GM12892 (cell line): Measurements from ENCODE around the gene XPO5. TPM values are rescaled to one million over a fixed set of nuclear protein-coding genes. Genes with fewer than 3 reads are reported as not detected.

Experiments used
- DNase-seq: peaks from one replicate; pipeline ENCODE4 v3.0.0; 2011; ENCODE audit not compliant: insufficient read length
- FAIRE-seq: peaks from 2 replicates; lab custom pipeline; 2011; peaks lifted over from hg19 to GRCh38; lab: Jason Lieb, UNC
- POLR2A ChIP-seq: IDR thresholded peaks from 2 replicates; pipeline ENCODE4 v1.6.1; 2011; ENCODE audit warnings: low read depth, low read length, control low read depth
- POLR2AphosphoS5 ChIP-seq: IDR thresholded peaks from 2 replicates; pipeline ENCODE4 v1.6.1; 2011; ENCODE audit warnings: low read depth, low read length, control low read depth
- TAF1 ChIP-seq: IDR thresholded peaks from 2 replicates; pipeline ENCODE4 v1.6.1; 2011; ENCODE audit warnings: low read depth, mild to moderate bottlenecking, control low read depth, low read length, borderline replicate concordance
- polyA plus RNA-seq: library from polyadenylated mRNA; unstranded; fragments of >200 nt; gene quantifications from one replicate; pipeline ENCODE4 v1.2.1, GENCODE V29; 2012; ENCODE audit warnings: missing spikeins, inconsistent platforms; ENCODE audit not compliant: missing spikeins

The XPO5 gene
- 26.0 TPM for polyA plus RNA-seq

DNA sequence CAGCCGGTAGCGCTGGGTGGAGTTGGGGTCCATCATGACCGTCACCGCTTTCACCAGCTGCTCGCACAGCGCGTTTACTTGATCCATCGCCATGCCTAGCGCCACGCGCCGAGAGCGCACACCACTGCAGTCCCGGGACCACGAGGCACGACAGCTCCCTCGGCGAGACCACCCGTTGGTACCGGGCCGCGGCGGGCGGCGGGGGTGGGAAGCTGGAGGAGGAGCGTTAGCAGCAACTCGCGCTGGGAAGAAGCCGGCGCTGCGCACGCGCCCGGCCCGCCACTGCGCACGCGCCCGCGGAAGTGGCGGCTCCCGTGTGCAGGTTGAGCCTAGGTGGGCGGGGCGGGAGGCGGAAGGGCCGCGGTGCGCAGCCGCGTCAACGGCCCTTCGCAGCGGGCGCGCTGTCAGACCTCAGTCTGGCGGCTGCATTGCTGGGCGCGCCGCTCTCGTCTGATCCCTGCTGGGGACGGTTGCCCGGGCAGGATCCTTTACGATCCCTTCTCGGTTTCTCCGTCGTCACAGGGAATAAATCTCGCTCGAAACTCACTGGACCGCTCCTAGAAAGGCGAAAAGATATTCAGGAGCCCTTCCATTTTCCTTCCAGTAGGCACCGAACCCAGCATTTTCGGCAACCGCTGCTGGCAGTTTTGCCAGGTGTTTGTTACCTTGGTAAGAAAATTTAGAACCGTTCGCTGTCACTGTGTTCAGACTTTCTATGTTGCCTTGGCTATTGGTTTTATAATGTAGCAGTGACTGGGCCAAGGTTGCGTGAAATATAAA lies at the start of gene XPO5, which contains the start of gene POLH:
TSS of gene XPO5 (minus strand) at position 267 of the 780 bp plus-strand sequence. CDS start at position 93, 174 bp downstream.
TSS of gene POLH (plus strand) at position 414 of the 780 bp plus-strand sequence. CDS start 6,135 bp downstream, outside the sequence.
- FAIRE-seq (peak; percentile 95), DNase-seq (peak; percentile 93)
- peak; percentile 100 for TF ChIP-seq POLR2A
- TF ChIP-seq TAF1: peak; percentile 99
- TF ChIP-seq POLR2AphosphoS5: peak; percentile 99

DNA sequence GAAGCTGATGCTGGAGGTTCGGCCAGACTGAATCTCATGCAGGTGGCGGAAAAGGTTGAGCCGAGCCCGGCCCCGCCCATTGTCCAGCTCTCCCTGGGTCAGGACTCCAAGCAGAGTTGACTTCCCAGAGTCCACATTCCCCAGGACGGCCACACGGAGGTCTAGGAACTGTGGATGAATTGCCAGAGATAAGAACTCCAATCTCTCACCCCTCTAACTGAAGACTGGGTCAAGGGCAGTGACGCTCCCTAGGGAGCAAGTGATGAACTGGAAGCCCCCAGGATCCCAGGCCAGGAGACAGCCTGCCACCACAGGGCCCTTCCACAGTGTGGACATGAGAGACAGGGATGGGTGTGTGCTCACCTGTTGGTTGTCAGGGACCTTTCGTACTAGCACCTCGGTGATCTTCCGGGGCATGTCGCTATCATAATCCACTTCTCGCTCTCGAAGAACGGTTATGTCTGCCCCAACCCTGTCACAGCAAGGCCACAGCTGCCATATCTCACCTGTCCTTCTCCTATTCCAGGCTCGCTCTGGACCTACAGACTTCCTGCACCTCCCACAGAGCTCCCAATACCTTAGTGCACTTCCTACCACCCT lies 49.7 kb upstream of the XPO5 start:
- FAIRE-seq (no peak), DNase-seq (no peak)
- TF ChIP-seq POLR2A (no peak), TAF1 (no peak), POLR2AphosphoS5 (no peak)

DNA sequence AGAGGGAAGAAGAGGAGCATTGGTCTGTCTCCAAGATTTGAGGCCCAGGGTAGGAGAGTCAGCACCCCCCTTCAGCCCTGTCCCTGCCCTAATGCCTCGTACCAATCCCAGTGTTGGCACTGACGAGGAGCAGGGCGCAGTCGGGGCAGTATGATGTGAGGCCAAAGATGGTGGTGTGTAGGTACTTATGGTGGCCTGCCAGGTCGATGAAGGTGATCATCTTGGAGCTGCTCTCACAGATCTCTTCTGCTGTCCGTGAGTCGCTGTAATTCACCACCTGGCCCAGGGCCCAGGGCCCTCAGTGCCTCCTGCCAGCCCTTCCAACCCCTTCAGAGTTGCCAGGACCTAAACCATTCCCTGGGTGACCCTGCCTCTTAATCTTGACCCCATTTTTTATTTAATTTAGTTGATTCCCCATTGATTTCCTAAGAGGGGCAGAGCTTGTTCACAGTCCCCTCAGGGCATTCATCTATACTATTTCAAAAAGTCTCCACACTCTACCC lies 49.0 kb upstream of the XPO5 start:
- DNase-seq: no peak
- TF ChIP-seq TAF1 (no peak), POLR2AphosphoS5 (no peak), POLR2A (no peak; the same call in 1 of the 2 replicates)
- no peak for FAIRE-seq

- DNase-seq (no peak), FAIRE-seq (no peak)
- TF ChIP-seq POLR2AphosphoS5 (0 out of 2 replicates have a peak, but pooled peaks have one; percentile 14), TAF1 (no peak)
These were observed 48.3 kb upstream of the XPO5 start for GRCh38 chr6:43623880-43624785.

DNA sequence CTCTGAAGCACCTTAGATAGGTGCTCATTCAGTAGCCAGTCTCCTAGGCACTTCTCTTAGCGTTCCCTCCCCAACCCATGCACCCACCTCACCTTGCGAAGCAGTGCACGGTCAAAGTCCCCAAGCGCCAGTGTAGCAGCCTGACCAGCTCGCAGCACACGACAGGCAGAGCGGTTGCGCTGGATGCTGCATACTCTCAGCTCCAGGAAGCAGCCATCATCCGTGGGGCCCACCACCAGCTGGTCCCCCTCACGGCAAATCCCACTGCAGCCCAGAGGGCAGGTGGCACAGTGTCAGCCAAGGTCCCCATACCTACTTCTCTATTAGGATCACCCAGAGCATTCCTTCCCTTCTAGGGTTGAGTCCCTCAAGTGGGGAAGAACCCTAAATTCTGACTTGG lies 46.7 kb upstream of the XPO5 start:
- no peak for DNase-seq
- no peak for FAIRE-seq
- TF ChIP-seq TAF1 (no peak), POLR2A (no peak), POLR2AphosphoS5 (no peak)

DNA sequence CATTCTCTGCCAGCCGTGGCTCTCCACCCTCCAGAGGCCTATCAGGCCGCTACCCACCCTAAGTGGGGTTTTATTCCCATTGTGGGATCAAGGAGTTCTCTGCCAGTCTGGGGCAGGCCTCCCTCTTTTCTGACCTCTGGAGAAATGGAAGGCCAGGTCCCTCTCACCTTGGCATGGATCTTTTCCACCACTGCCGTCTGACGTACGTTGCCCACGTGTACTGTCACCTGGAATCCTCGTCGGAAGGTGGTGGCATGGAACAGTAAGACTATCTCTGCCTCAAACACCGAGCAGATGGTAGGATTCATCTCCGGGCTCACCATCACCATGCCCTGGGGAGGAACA lies 46.0 kb upstream of the XPO5 start:
- FAIRE-seq: no peak
- DNase-seq: no peak
- TF ChIP-seq POLR2A (no peak), POLR2AphosphoS5 (no peak), TAF1 (no peak)

DNA sequence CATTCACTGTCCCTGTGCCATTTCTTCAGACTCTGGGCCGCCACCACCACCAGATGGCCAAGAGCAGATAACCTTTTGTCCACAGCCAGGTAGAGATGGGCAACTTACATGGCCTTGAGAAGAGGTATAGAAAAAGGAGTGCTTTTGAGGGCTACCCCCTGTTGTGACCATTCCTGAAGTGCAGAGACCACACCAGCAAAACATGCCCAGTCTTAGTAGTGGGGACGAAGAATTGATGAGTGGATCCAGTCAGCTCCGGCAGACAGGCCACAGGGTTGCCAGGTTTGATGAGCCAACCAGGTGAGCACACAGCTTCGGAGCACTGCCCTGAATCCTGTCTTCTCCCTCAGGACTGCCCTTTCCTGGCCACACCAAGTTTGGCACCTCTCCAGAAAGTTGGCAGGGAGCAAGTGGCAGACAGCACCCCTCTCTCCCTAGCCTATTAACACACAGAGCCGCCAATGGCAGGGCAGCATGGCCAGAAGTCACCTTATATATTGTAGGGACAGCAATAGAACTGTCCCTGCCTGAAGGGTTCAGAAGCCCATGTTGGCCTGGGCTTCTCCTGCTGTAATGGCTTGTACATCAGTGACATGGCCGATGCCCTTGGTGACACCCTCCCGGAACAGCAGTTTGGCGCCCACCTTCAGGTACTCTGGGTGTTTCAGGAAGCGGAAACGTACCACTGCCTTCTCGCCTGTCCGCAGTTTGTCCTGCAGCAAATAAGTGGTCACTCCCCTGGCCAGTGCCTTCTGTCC lies 45.4 kb upstream of the XPO5 start:
- no peak for FAIRE-seq
- DNase-seq: no peak

DNA sequence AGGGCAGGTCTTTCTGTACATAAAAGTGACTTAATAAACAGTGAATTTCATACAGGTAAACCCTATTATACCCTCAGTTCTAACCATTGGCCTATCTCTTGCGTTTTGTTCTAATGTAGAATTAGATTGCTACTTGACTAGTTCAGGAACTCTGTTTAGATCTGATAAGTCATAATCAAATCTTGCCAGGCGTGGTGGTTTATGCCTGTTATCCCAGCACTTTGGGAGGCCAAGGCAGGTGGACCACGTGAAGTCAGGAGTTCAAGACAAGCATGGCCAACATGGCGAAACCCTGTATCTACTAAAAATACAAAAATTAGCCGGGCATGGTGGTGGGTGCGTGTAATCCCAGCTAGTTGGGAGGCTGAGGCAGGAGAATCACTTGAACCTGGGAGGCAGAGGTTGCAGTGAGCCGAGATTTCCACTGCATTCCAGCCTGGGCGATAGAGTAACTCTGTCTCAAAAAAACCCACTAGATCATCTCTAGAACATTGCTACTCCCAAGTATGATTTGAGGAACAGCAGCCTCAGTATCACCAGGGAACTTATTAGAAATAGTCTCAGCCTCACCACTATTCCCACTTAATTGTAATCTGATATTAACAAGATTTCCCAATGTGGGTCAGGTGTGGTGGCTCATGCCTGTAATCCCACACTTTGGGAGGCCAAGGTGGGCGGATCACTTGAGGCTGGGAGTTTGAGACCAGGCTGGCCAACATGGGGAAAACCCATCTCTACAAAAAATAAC lies 41.1 kb upstream of the XPO5 start:
- FAIRE-seq: no peak
- TF ChIP-seq POLR2AphosphoS5 (no peak), POLR2A (no peak), TAF1 (no peak)
- no peak for DNase-seq

More for the DNA sequence above, 45.4 kb upstream of the XPO5 start:
- TF ChIP-seq POLR2A (no peak), TAF1 (no peak), POLR2AphosphoS5 (no peak)

DNA sequence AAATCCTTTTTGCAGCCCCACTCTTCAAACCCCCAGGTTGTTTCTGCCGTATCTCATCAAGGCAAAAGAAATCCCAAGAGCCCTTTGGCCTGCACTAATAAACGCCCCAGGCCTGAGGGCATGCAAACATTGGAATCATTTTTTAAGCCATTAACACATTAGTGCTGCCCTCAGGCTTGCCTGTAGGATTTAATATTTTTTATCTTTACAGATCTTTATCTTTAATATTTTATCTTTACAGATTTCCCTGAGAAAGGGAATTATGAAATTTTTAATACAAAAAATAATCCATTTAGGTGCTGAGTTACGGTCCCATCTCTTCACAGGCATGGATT lies 38.5 kb upstream of the XPO5 start:
- TF ChIP-seq POLR2AphosphoS5 (no peak), POLR2A (no peak), TAF1 (no peak)
- DNase-seq (no peak), FAIRE-seq (no peak)
